GM12892 (cell line): ENCODE results near the gene CEP72.

Experiments
- POLR2A ChIP-seq: IDR thresholded peaks from 2 replicates; pipeline ENCODE4 v1.6.1; 2011; ENCODE audit warnings: low read depth, low read length, control low read depth
- POLR2AphosphoS5 ChIP-seq: IDR thresholded peaks from 2 replicates; pipeline ENCODE4 v1.6.1; 2011; ENCODE audit warnings: low read depth, low read length, control low read depth
- TAF1 ChIP-seq: IDR thresholded peaks from 2 replicates; pipeline ENCODE4 v1.6.1; 2011; ENCODE audit warnings: low read depth, mild to moderate bottlenecking, control low read depth, low read length, borderline replicate concordance

DNA sequence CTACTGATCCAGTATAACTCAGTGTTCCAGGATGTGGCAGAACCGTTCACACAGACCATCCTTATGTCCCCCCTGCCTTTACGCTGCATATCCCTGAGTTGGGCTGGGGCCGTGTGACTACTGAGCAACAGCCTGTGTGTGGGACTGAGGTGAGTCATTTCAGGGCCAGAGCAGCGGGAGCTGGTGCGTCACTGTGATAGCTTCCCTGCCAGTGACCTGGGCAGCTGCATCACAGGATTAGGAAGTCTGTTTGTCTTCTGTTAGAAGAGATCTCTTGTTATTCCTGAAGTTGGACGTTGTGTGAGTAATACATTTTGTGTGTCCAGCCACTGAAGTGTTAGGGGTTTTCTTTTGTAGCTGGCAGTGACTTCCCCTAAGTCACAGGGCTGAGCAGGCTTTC lies 45.4 kb downstream of the CEP72 start:
- TF ChIP-seq POLR2A (no peak), TAF1 (no peak), POLR2AphosphoS5 (no peak)
